Measurements from ENCODE around the gene DHRS2.

- no peak for TF ChIP-seq HDGF (IDR thresholded peaks at IDR 0.05; ENCODE audit: borderline replicate concordance)
- TF ChIP-seq BHLHE40 (IDR thresholded peaks at IDR 0.05; ENCODE audit: borderline replicate concordance), result no peak
- TF ChIP-seq FOXK2 (IDR thresholded peaks at IDR 0.05), result no peak
- no peak for TF ChIP-seq SP1 (IDR thresholded peaks at IDR 0.05)
- TF ChIP-seq NFRKB (IDR thresholded peaks at IDR 0.05), result no peak
- no peak for TF ChIP-seq ELF4 (IDR thresholded peaks at IDR 0.05)
- TF ChIP-seq FOXM1 (IDR thresholded peaks at IDR 0.05; ENCODE audit: borderline replicate concordance), result no peak
- TF ChIP-seq ARNT (IDR thresholded peaks at IDR 0.05), result no peak
- no peak for TF ChIP-seq SUZ12 (IDR thresholded peaks at IDR 0.05)
- no peak for TF ChIP-seq CTBP1 (IDR thresholded peaks at IDR 0.05; ENCODE audit: borderline replicate concordance)
Observed at GRCh38 chr14:23610090-23610814, 25.9 kb upstream of the DHRS2 start.
